ENCODE measurements around the gene HIKESHI.
"Not testable (repeated sequence)": the region's sequence is repeated elsewhere in the genome, so short reads cannot be mapped to it uniquely, and the experiment has no call there.

Gene HIKESHI

GRCh38 chr11:86294026-86294425 is 8.0 kb upstream of the HIKESHI start:
- no peak for DNase-seq

- DNase-seq, result no peak
Measured at GRCh38 chr11:86301742-86302091, 323 bp upstream of the HIKESHI start.

DNA sequence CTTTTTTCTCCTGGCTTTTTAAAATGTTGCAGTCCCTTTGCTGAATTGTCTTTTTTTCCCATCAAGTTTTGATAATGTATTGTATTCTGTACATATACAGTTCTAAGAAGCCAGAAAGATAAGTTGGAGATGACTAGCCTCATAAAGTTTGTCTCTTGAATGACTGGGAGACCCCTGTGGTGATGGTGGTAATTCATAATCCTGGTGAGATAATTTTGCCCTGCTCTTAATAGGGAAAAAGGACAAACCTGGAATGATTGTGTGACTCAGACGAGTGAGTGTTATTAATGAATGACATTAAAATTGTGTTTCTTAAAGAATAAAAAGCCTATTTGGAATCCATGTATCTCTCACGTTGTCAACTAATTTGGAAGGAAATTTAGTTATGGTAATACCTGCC is 1.2 kb downstream of the HIKESHI start:
- DNase-seq, result peak; percentile 23

DNA sequence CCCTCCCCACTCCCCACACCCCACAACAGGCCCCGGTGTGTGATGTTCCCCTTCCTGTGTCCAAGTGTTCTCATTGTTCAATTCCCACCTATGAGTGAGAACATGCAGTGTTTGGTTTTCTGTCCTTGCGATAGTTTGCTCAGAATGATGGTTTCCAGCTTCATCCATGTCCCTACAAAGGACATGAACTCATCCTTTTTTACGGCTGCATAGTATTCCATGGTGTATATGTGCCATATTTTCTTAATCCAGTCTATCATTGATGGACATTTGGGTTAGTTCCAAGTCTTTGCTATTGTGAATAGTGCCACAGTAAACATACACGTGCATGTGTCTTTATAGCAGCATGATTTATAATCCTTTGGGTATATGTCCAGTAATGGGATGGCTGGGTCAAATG is 6.7 kb downstream of the HIKESHI start:
- DNase-seq, result not testable (repeated sequence)

- DNase-seq, result no peak
Measured at GRCh38 chr11:86313793-86314192, 11.8 kb downstream of the HIKESHI start.

- DNase-seq, result no peak
Measured at GRCh38 chr11:86314636-86315035, 12.6 kb downstream of the HIKESHI start.

GRCh38 chr11:86335131-86335767 is 33.2 kb downstream of the HIKESHI start:
- DNase-seq, result no peak

DNA sequence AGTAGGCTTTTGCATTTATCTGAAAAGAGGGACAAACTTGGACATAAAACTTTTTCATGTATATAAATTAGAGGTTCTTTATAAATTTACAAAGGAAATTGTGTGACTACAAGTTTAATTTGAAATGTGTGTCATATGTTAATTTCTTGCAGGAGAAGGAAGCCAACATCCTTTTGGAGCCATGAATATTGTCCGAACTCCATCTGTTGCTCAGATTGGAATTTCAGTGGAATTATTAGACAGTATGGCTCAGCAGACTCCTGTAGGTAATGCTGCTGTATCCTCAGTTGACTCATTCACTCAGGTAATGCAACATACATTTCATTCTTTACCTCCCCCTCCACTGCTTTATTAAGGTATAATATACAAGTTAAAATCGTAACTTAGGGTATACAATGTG is 35.2 kb downstream of the HIKESHI start:
- no peak for DNase-seq

DNA sequence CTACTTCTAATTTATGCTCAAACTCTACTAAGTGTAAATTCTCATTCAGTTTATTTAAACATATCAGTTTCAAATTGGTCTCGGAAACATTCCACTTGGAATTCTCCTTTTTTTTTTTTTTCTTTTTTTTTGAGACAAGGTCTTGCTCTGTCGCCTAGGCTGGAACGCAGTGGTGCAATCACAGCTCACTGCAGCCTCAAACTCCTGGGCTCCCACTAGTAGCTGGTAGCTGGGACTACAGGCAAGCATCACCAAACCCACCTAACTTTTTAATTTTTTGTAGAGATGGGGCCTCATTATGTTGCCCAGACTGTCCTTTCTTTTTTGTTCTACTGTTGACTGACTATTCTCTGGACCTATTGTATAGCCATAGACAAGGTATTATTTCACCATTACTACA is 39.3 kb downstream of the HIKESHI start:
- DNase-seq, result no peak

GRCh38 chr11:86346513-86346912 is 44.5 kb downstream of the HIKESHI start:
- DNase-seq, result no peak

DNA sequence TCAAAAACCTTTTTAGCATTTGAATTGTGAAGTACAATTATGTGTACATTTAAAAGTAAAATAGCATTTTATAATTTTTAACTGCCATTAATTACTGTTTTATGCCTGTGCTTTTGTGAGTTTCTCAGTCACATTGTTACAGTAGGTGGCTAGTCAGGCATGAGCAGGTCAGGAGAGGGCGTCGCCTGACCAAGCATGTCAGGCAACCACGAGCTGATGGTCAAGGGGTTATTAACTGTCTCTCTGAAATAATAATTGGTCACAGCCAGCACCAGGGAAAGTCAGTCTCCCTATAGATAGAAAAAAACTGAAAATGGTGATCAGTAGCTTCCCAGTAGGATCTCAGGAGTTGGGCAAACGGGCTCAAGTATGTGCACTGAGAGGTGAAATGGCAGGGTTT is 53.2 kb downstream of the HIKESHI start:
- no peak for DNase-seq

GRCh38 chr11:86357412-86357811 is 55.4 kb downstream of the HIKESHI start:
- DNase-seq, result not testable (repeated sequence)

GRCh38 chr11:86358720-86359119 is 56.7 kb downstream of the HIKESHI start:
- DNase-seq, result no peak

DNA sequence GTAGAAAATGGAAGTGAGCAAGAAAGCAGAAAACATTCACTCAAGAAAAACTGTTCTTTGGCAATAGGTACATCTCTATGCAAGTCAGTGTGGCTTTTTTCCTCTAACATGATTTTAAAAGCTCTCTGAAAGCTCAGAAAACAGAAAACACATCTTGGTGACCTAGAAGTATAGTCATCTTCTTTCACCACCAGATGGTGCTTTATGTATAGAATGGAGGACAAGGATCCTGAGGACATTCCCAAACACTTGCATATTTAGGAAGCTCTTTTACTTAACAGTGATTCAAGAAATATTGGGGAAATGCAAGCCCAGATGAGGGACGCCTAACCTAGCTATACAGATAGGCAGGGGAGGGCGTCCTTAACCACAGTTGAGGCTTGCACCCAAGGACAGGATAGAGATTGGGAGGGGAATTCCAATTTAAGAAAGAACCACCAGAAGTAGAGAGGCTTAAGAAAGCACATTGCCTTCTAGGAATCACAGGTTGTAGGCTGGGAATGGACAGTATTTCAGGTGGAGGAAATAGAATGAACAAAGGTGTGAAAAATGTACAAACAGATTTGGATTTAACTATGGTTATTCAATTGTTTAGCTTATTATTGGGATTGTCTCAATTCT is 58.8 kb downstream of the HIKESHI start:
- DNase-seq, result peak; percentile 53

DNA sequence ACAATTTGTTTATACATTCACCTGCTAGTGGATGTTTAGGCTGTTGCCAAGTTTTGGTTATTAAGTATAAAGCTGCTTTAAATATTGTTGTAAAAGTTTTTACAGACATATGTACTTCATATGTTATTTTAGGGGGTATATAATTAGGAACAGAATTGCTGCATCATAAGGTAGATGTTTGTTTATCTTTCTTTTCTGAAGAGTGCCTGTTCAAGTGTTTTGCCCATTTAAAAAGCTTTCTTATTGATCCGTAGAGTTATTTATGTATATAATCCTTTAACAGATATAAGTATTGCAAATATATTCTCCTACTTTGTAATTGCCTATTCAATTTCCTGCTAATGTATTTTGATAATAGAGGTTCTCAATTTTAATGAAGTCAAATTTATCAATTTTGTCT is 61.4 kb downstream of the HIKESHI start:
- no peak for DNase-seq

DNA sequence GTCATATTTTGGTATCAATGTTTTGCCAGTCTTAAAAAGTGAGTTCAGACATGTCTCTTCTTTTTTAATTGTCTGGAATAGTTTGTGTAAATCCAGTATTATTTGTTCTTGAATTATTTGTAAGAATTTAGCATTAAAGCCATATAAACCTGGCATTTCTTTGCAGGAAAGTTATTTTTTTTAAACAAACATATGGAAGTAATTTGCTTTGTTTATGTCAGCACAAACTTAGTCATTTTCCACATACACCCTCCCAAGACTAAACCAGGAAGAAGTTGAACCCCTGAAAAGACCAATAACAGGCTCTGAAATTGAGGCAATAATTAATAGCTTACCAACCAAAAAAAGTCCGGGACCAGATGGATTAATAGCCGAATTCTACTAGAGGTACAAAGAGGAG is 63.5 kb downstream of the HIKESHI start:
- peak; percentile 46 for DNase-seq

GRCh38 chr11:86369668-86370067 is 67.6 kb downstream of the HIKESHI start:
- DNase-seq, result no peak

DNA sequence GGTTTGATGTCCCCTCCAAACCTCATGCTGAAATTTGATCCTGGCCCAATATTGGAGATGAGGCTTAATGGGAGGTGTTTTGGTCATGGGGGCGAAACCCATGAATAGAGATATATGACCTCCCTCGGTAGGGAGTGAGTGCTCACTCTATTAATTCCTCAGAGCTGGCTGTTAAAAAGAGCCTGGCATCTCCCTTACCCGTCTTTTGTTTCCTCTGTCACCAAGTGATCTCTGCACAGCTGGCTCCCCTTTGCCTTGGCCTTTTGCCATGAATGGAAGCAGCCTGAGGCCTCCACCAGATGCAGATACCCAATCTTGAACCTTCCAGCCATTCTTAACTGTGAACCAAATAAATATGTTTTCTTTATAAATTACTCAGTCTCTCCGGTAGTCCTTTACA is 68.1 kb downstream of the HIKESHI start:
- no peak for DNase-seq

GRCh38 chr11:86370922-86371594 is 69.0 kb downstream of the HIKESHI start:
- peak; percentile 68 for DNase-seq

DNA sequence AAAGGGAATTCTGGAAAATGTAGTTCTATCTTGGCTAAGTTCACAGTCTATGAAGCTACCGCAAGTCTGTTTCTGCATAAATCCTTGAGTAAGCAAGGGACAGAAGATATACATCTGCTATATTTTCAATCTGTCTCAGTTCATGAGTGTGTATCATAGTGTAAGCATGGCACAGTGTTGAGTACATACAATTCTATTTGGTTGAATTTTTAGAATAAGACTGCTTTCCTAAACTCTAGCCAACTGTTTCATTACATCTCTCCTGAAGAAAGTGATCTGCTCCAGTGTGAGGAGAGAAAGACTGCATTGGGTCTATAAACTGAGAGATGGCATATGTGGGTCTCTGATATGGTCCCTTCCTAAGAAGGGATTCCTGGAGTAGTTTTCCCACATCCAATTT is 70.0 kb downstream of the HIKESHI start:
- DNase-seq, result no peak

GRCh38 chr11:86372586-86372985 is 70.5 kb downstream of the HIKESHI start:
- no peak for DNase-seq

GRCh38 chr11:86374069-86374468 is 72.0 kb downstream of the HIKESHI start:
- no peak for DNase-seq

DNA sequence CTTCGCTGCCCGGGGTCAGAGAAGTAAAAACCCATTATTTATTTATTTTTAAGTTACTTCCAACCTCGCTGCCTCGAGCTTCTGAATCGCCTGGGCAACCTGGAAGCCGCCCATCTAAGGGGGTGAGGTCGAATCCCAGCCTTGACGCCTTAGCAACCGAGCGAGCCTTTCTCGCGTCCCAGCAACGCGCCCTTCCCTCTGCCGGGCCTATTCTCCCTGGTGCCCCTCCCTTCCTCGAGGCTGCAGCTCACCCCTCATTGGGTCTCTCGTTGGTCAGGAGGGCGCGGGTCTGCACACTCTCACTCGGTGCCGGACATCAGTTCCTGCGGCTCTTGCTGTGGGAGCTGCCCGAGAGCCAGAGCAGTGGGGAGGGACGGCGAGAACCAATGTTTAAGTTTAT is 72.5 kb downstream of the HIKESHI start, which contains the start of gene CCDC81:
Gene CCDC81 (plus strand): TSS at position 302 of the 400 bp plus-strand sequence. CDS start 277 bp downstream, outside the sequence.
- DNase-seq, result no peak

- no peak for DNase-seq
Measured at GRCh38 chr11:86377972-86378371, 75.9 kb downstream of the HIKESHI start.
